CD1c-positive myeloid dendritic cell (primary cell): ENCODE data around the gene ELK3.
A peak's percentile ranks its signal among the peaks of the same experiment; 100 is the strongest.

ENCODE experiments used
- DNase-seq: peaks from one replicate; pipeline ENCODE4 v3.0.0-alpha.2; 2016; ENCODE audit errors: extremely low spot score

The ELK3 gene

DNA sequence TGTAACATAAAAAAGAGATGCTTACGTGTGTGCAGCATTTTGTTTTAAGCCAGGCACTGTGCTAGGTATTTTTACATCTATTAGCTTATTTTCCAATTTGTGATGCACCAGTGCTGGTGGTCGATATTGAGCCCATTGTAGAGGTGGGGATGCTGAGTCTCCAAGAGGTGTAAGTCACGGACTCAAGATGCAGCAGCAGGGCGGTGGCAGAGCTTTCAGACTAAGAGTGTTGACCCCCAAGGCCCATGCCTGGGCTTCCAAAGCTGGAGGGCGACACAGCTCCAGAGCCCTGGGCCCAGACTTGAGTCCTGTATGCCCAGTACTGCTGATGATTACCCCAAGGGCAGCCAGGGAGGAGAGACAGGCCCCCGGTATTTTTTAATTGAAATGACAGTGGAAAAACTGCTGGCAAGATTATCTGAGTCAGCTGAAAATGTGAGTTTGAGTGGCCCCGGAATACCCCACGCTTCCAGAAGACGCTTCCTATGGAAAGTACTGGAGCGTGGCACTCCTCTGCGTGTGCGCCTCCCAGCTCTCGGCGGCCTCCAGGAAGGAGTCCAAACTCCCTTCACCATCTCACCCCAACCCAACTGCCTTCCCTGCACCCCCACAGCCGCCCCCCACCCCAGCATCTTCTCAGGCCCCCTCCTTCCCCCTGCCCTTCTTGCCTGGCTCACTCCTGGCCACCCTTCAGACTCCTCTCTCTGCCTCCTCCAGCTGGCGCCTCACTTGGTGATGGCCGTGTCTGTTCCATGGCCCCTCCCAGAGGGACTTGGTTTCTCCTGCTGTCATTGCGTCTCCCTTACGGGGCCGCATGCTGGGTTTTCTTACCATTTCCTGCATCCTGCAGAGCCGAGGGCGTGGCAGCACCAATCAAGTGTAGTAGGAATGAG lies 40.7 kb downstream of the ELK3 start:
- DNase-seq = no peak

DNA sequence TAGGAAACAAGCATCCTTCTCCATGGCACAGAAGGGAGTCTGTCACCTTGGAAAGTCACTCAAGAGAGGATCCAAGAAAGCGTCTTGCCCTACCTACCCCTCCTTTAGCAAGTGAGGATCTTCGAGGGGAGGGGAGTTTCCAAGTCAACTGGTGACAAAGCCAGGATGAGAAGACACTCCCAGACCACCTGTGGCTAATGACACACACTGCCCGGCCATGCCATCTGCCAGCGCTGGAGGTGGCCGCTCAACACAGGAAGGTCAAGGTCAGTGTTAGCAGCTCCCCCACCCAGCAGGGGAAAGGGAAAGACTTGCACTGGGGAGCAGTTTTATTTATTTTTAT lies 41.3 kb downstream of the ELK3 start:
- no peak for DNase-seq

- no peak for DNase-seq
Measured at GRCh38 chr12:96236221-96236822, 42.1 kb downstream of the ELK3 start.

GRCh38 chr12:96237035-96237434 lies 42.9 kb downstream of the ELK3 start:
- DNase-seq = no peak

DNA sequence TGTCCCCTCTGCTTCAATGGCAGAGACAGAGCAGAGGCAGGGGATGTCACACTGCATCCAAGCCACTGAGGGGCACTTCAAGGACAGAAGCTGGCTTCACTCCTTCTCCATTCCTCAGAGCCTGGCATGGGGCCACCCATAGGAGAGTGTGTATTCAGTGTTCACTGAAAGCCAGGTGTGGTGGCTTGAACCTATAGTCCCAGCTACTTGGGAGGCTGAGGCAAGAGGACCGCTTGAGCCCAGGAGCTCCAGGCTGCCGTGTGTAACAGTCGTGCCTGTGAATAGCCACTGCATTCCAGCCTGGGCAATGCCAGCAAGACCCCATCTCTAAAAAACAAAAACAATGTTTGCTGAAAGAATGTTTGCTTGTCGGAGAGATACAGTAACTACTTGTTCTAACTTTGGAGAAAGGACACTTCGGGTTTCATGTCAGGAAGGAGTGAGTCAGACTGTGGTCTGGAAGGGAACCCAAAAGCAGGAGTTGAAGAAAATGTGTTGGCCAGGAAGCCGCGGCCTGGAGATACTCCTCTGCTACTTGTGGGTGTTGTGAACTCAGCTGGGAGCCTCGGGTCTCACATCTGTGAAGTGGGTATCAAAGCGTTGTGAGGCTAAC lies 43.4 kb downstream of the ELK3 start:
- DNase-seq = peak; percentile 41

DNA sequence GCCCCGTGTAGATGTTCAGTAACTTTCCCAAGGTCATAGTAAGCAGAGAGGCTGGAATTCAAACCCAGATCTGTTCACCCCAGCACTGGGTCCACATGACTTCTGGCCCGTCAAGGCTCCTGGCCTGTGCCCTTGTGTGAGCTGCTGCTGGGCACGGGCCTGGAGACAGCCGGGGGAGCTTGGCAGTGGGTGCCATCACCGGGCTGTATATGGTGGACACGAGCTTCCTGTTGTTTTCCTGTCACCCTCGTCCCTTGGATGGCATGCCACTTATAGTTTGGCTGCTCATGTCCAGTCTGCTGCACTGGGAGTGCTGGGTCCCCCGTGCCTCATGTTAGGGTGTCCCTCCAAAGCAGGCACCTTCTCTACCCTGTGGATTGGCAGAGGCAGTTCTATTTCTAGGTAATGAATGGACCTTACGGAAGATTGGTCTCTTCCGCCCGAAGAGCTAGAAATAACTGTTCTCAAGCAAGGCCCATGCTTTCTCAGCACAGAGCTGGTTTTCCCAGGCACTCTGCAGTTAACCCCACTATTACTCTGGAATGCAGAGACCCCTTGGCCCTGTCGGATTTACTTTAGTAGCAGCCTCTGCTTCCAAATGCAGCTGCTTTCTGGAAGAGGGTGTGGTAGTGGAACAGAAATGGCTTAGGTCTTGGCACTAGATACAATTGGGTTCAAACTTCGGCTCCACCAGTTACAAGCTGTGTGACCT lies 44.3 kb downstream of the ELK3 start:
- DNase-seq = no peak

GRCh38 chr12:96239711-96240635 lies 45.8 kb downstream of the ELK3 start:
- DNase-seq = no peak

DNA sequence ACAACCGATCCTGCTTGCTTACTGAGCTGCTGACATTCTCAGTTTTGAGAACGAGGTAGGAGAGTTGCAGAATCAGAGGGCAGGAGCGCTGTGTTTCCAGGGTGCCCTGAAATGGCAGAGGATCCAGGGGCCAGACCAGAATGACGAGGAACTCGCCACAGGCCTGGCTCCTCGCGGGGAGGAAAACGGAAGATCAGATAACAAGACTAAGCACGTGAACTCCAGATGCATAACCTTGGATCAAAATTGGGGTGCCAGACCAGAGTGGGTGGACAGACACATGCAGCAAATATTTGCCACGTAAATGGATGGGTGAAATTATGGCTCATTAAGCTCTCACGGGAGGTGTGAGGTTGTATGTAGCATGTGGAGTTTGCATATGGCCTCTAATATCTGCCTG lies 46.5 kb downstream of the ELK3 start:
- DNase-seq = no peak

GRCh38 chr12:96241431-96241830 lies 47.3 kb downstream of the ELK3 start:
- DNase-seq = no peak

DNA sequence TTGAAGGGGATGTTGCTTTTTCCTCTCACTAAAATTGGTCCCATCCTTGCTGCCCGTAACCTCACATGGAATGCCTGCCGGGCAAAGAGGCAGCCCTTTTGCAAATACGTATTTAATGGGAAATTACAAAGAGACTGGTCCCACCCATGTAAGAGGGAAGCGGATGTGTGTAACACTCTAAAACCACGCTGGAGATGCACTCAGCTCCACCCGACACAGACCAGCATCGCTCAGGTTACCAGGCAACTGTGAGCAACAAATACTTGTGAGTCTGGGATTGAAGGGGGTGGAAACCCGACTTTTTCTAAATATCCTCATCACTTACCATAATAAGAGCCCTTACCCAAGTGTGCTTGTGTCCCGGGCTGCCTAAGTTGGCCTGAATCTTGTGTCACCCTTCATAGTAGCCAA lies 47.7 kb downstream of the ELK3 start:
- DNase-seq = peak; percentile 68

- DNase-seq = peak; percentile 20
Measured at GRCh38 chr12:96242597-96242996, 48.4 kb downstream of the ELK3 start.

DNA sequence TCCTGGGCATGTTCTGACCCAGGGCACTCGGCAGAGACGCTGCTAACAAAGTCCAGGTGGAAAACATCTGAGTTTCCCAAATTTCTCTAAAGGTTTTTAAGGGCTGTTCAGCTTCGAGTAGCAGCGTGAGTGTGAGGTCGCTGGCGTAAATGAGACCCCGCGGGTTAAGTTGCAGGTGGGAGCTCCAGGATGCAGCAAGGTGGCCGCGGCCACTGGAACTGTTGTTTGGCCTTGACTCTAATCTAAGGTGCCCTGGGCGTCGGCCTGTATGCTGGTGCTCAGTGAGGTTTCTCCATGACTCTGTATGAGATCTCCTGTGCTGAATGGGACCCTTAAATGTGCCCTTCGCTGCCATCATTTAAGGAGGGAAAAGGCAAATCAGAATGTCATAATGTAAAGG lies 50.7 kb downstream of the ELK3 start:
- DNase-seq = no peak

- DNase-seq = no peak
Measured at GRCh38 chr12:96246926-96247505, 52.8 kb downstream of the ELK3 start.

- DNase-seq = no peak
Measured at GRCh38 chr12:96247563-96247962, 53.4 kb downstream of the ELK3 start.

- DNase-seq = no peak
Measured at GRCh38 chr12:96248136-96248931, 54.2 kb downstream of the ELK3 start.

DNA sequence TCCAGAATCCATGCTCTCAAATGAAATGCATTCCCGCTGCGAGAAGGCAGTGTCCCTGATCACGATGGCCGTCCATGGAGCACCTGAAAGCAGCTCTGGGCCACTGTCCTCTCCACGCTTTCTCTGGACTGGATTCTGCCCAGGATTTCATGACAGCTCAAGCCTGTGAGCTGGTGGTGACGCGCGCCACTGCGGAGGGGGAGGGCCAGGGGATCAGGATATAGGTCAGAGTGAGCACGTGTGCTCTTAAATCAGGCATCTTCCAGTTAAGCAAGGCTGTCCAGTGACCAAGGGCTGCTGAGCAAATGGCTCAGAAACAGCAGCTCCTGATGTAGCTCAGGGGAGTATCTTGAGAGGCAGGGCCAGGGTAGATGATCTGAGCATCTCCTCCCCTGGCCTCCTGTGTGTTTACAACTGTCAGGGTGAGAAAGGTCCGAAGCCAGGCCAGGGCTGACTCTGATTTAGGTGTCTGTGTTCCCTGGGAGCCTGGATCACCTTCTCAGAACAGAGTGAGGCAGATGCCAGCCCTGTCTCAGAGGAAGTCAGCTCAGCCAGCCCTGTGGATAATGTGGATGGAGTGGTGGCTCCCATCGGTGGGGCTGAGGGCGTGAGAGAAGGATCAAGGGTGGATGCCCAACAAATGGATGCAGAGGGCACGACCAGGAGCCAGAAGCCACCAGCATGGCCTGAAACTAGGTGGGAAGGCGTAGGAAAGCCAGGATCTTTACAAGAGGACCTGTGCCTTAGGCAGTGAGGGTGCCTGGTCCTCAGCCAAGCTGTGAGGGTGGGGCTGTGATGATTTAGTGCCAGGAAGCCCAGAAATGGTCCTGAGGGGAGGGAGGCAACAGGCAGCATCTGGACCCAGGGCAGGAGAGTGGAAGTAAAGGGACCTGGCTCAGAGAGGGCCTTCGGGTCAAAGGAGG lies 55.3 kb downstream of the ELK3 start:
- DNase-seq = no peak

GRCh38 chr12:96250119-96250685 lies 56.0 kb downstream of the ELK3 start:
- DNase-seq = no peak

DNA sequence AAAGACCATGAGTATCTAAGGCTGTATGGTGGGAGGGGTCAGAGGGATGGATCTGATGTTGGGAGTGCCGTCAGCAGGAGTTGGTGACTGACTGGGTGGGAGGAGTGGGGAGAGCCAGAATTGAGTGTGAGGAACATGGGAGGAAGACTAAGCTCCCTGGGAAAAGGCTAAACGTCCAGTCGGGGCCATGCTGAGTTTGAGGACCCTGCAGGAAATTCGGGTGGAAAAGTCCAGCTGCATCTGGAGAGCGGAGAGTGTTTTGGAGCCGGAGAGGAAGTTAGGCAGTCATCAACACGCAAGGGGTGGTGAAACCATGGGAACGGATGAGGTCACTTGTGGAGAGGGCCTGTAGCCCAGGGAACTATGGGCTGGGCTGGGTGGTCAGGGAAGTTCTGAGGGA lies 60.9 kb downstream of the ELK3 start:
- peak; percentile 75 for DNase-seq
